Body of pancreas (tissue), 4 donors: Measurements from ENCODE around the gene VARS1.

ENCODE experiments used
- CTCF ChIP-seq, 7 experiments: fragments of 450-650 bp in 4 of 7; fragments of 200-600 bp in 3 of 7; sonication (generic) in 3 of 7; IDR thresholded peaks; one replicate each; pipeline ENCODE4 v1.5.1; 2016 to 2019; ENCODE audit warnings: antibody characterized with exemption in 7 of 7
- POLR2A ChIP-seq, 3 donors: fragments of 450-650 bp; IDR thresholded peaks; one replicate each; pipeline ENCODE4 v1.6.1; 2016; ENCODE audit warnings: antibody characterized with exemption in 3 of 3, mild to moderate bottlenecking in 2 of 3

DNA sequence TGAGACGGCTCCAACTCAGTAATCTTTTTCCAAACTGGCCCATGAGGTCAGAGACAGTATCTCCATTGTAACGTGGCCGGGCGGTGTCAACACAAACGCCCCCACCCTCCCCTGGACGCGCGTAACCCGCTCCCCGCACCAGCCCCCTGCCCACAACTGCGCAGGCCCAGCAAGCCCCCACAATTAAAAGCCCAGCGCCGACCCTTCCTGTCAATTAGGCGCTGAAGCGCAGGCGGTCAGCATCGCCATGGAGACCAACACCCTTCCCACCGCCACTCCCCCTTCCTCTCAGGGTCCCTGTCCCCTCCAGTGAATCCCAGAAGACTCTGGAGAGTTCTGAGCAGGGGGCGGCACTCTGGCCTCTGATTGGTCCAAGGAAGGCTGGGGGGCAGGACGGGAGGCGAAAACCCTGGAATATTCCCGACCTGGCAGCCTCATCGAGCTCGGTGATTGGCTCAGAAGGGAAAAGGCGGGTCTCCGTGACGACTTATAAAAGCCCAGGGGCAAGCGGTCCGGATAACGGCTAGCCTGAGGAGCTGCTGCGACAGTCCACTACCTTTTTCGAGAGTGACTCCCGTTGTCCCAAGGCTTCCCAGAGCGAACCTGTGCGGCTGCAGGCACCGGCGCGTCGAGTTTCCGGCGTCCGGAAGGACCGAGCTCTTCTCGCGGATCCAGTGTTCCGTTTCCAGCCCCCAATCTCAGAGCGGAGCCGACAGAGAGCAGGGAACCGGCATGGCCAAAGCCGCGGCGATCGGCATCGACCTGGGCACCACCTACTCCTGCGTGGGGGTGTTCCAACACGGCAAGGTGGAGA is 19.7 kb upstream of the VARS1 start, which contains the start of the genes HSPA1A and HSPA1L:
- TF ChIP-seq CTCF (IDR thresholded peaks at IDR 0.05) (peak in 2 of 7 experiments; percentile 8 to 10), POLR2A (IDR thresholded peaks at IDR 0.05) (peak; percentile 99 to 100 (median 100))
